ENCODE results near the gene SLIT2.

SLIT2 gene

GRCh38 chr4:20237894-20238537 is 13.7 kb upstream of the SLIT2 start:
- POLR2A ChIA-PET (ENCODE audit: low non-redundant PET) = no interaction called here
- no peak for DNase-seq (ENCODE audit: low spot score)

GRCh38 chr4:20248155-20248558 is 3.5 kb upstream of the SLIT2 start:
- no peak for DNase-seq (ENCODE audit: low spot score)
- peak; percentile 80 for TF ChIP-seq CTCF (conservative IDR thresholded peaks at IDR 0.05; ENCODE audit: low read depth)
- POLR2A ChIA-PET (ENCODE audit: low non-redundant PET) = no interaction called here
- no peak overlapping the region for H3K27ac ChIP-seq
- CTCF ChIA-PET = interaction anchor here (0.6 to 0.8 kb wide), 4 partner anchors 32 to 938 kb away, joined by 3 to 5 read pairs (median 4); no protein-coding TSS in a partner anchor

More at GRCh38 chr4:20237894-20238537, 13.7 kb upstream of the SLIT2 start:
- CTCF ChIA-PET = interaction anchor here (0.6 kb wide), 1 partner anchor 140 kb away, joined by 3 read pairs; no protein-coding TSS in a partner anchor
- no peak overlapping the region for H3K27ac ChIP-seq
- TF ChIP-seq CTCF (conservative IDR thresholded peaks at IDR 0.05; ENCODE audit: low read depth) = no peak

GRCh38 chr4:20249333-20249732 is 2.4 kb upstream of the SLIT2 start:
- no peak for DNase-seq (ENCODE audit: low spot score)
- ChIA-PET POLR2A (ENCODE audit: low non-redundant PET) (no interaction called here), CTCF (no interaction called here)
- H3K27ac ChIP-seq = no peak overlapping the region
- peak; percentile 43; the same call in 1 of the 2 replicates for TF ChIP-seq CTCF (conservative IDR thresholded peaks at IDR 0.05; ENCODE audit: low read depth)

GRCh38 chr4:20251031-20251795 is 492 bp upstream of the SLIT2 start:
- CTCF ChIA-PET = no interaction called here
- H3K27ac ChIP-seq = no peak overlapping the region
- DNase-seq (ENCODE audit: low spot score) = no peak
- no peak for TF ChIP-seq CTCF (conservative IDR thresholded peaks at IDR 0.05; ENCODE audit: low read depth)
- POLR2A ChIA-PET (ENCODE audit: low non-redundant PET) = no interaction called here

GRCh38 chr4:20252656-20253282 is 1.1 kb downstream of the SLIT2 start:
- H3K27ac ChIP-seq = no peak overlapping the region
- ChIA-PET CTCF (no interaction called here), POLR2A (ENCODE audit: low non-redundant PET) (no interaction called here)
- DNase-seq (ENCODE audit: low spot score) = no peak
- no peak for TF ChIP-seq CTCF (conservative IDR thresholded peaks at IDR 0.05; ENCODE audit: low read depth)

- no peak overlapping the region for H3K27ac ChIP-seq
- no peak for DNase-seq (ENCODE audit: low spot score)
- TF ChIP-seq CTCF (conservative IDR thresholded peaks at IDR 0.05; ENCODE audit: low read depth) = no peak
- ChIA-PET CTCF (interaction anchor here (0.6 kb wide), 1 partner anchor 467 kb away, joined by 3 read pairs; no protein-coding TSS in a partner anchor), POLR2A (ENCODE audit: low non-redundant PET) (no interaction called here)
These were observed 1.6 kb downstream of the SLIT2 start for GRCh38 chr4:20253283-20253734.

Measured in RWPE1 (cell line).